NCI-H2171 treated with DMSO at 0.1 percent for 48 hours (cell line): ENCODE data around the gene WWOX.
A peak's percentile ranks its signal among the peaks of the same experiment; 100 is the strongest.
"Not testable (repeated sequence)": the region's sequence is repeated elsewhere in the genome, so short reads cannot be mapped to it uniquely, and the experiment has no call there.

Experiments
- DNase-seq: peaks from one replicate; lab custom pipeline; 2025; lab: John Stamatoyannopoulos, UW

Gene WWOX

GRCh38 chr16:78690510-78690909, 591.1 kb downstream of the WWOX start:
- DNase-seq: no peak

DNA sequence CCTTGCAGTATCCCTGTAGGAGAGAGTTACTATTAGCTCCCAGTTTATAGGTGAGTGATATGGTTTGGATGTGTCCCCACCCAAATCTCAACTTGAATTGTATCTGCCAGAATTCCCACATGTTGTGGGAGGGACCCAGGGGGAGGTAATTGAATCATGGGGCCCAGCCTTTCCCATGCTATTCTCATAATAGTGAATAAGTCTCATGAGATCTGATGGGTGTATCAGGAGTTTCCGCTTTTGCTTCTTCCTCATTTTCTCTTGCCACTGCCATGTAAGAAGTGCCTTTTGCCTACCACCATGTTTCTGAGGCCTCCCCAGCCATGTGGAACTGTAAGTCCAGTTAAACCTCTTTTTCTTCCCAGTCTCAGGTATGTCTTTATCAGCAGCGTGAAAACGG, 592.3 kb downstream of the WWOX start:
- DNase-seq: not testable (repeated sequence)

DNA sequence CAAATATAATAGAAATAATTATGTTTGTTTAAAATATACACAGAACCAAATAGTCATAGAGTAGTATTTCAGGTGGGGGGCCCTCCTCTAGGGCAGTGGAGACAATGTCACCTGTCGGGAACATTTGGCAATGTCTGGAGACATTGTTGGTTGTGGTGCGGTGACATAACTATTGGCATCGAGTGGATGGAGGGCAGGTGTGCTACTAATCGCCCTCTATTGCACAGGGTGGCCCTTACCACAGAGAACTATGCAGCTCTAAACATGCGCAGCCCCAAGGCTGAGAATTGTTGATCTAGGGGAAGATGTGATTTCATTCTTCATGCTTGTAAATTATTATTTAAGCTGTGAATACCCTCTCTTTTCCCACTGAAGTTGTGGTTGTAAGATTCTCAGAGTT, 594.0 kb downstream of the WWOX start:
- DNase-seq: no peak

GRCh38 chr16:78694414-78694813, 595.0 kb downstream of the WWOX start:
- DNase-seq: peak; percentile 55

- DNase-seq: peak; percentile 67
Observed at GRCh38 chr16:78695391-78695790, 595.9 kb downstream of the WWOX start.

GRCh38 chr16:78696797-78697196, 597.3 kb downstream of the WWOX start:
- DNase-seq: no peak

- DNase-seq: no peak
Observed at GRCh38 chr16:78697426-78697825, 598.0 kb downstream of the WWOX start.

DNA sequence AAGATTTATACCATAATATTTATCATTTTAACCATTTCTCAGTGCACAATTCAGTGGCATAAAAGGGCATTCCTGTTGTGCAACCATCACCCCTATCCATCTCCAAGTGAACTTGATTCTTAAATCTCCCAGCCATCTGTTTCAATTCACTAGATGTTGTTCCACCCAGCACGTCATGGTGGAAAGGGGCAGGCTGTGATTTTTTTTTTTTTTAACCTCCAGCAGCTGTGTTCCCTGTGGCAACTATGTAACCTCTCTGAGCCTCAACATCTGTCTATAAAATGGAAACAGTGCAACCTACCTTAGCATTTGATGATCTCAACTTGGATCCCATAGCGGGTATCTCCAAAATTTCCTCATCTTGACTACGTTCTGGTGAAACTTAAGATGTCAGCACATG, 604.5 kb downstream of the WWOX start:
- DNase-seq: peak; percentile 61

- no peak for DNase-seq
Observed at GRCh38 chr16:78704416-78704815, 605.0 kb downstream of the WWOX start.

DNA sequence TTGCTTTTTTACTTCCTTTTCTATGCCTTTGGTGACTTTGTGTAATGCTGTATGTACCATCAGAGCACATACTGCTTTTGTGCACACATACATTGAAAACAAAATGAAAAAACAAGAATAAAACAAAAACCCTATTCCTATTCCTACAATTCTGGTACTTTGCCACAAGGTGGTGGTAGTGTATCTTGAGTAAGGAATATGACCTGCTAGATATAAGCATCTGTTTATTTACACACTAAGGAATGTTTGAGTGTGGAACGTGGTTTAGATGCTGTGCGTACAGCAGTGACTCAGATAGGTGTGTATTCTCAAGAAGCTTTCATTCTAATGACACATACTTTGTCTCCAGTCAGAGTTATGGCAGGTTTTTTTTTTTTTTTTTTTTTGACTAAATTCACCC, 606.2 kb downstream of the WWOX start:
- DNase-seq: peak; percentile 34

- DNase-seq: no peak
Observed at GRCh38 chr16:78706637-78707036, 607.2 kb downstream of the WWOX start.

DNA sequence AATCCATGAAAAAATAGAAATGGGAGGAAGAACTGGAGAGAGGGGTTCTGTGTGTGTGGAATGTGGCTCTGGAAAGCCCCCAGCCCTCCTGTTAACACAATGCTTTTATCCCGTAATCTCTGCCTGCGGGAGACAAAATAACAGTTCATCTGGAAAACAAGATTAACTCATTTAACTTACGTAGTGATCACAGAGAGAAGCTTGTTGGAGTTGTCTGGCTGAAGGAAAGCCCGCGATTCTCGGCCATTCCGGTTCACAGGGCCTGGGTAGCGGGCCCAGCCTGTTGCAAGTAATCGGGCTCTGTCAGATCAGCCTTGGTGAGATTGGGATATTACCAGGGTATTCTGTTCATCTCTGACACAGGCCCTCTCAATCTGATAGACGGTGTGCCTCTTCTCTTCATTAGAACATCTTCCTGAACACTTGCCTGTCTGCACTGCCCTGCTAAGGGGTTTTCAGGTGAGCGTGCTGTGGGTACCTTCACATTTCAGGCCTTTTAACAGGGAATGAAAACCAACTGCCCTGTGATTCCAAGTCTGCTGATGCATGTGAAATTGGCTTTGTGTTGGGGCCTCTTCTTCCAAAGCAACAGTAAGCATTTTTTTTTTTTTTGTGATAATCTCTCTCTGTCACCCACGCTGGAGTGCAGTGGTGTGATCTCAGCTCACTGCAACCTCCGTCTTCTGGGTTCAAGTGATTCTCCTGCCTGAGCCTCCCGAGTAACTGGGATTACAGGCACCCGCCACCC, 609.9 kb downstream of the WWOX start:
- no peak for DNase-seq

- DNase-seq: no peak
Observed at GRCh38 chr16:78715106-78715505, 615.7 kb downstream of the WWOX start.

GRCh38 chr16:78715673-78716072, 616.2 kb downstream of the WWOX start:
- DNase-seq: no peak

DNA sequence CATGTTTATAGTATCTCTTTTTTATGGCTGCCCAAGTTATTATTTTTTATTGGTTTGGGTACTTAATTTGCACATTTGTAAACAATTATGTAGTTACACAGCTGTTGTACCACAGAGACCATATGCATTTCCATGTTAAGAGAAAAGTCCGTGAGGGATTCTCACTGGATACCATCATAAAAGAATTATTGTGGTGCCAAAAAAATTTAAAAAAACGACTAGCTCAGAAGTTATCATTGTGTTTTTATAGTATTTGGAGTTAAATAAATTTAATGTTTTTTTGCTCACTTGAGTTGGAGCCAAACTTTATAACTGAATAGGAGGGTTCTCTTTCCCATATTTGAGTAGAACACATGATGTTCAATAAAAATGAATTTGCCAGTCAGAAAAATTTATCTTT, 618.7 kb downstream of the WWOX start:
- no peak for DNase-seq

- no peak for DNase-seq
Observed at GRCh38 chr16:78720416-78720815, 621.0 kb downstream of the WWOX start.

DNA sequence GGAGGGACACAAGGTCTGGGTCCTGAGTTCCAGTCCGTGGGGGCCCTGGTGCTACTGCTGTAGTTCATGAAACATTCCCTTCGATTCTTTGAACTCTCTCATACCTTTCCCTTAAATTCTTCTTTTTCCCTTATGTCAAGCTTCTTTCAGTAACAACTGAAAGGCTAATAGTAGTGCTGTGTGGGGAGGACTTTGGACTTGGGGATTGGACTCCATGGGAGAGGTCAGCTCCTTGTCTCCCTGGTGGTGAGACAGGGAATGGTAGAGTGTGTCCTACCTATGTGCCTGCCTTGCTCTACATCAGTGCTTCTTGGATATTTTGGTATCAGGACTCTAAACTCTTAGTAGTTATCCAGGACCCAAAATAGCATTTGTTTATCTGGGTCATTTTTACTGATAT, 628.1 kb downstream of the WWOX start:
- no peak for DNase-seq

- DNase-seq: no peak
Observed at GRCh38 chr16:78729687-78730086, 630.2 kb downstream of the WWOX start.

DNA sequence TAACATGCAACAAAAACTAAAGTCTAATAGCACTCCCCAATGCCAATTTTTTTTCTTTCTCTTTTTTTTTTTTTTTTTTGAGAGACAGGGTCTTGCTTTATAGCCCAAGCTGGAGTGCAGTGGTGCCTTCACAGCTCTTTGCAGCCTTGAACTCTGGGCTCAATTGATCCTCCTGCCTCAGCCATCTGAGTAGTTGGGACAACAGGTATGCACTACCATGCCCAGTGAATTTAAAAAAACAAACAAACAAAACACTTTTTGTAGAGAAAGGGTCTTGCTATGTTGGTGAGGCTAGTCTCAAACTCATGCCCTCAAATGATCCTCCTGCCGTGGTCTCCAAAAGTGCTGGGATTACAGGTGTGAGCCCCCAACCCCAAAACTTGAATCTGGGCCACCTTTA, 632.3 kb downstream of the WWOX start:
- DNase-seq: no peak

- no peak for DNase-seq
Observed at GRCh38 chr16:78732696-78733095, 633.2 kb downstream of the WWOX start.

DNA sequence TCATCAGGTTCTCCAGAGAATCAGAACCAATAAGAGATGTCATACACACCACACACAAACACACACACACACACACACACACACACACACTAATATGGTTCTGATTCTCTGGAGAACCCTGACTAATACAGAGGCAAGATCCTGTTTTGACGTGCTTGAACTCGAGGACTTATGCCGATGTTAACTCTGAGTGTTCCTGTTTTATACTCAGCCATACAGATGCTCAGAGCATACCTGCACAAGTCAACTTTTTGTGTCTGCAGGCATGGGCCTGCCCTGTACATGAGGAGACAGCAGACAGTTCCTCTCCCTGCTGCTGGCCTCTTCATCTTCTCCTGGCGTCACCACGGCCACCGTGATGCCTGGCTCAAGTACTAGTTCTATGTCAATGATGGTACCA, 635.9 kb downstream of the WWOX start:
- DNase-seq: no peak

- no peak for DNase-seq
Observed at GRCh38 chr16:78737630-78738029, 638.2 kb downstream of the WWOX start.

DNA sequence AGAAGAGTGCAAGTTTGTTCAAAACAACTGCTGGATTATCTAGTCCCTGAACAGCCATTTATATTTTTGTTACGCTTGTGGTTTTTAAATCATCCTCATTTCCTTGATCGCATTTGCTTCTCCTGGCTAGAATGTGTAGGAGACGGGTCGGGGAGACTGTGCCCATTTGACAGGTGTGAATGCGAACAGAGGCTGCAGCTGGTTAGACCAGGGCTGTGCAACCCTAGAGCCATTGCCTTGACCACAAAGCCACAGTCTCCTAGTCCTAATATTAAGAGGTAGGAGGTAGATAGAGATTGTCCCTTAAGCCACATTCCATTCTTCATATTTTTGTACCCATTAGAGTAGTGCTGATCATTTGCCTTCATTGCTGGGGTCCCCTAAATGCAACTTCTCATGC, 639.1 kb downstream of the WWOX start:
- DNase-seq: no peak

- no peak for DNase-seq
Observed at GRCh38 chr16:78740269-78740668, 640.8 kb downstream of the WWOX start.
